GM21786 (cell line): ENCODE measurements around the gene LTB4R2.
A peak's percentile ranks its signal among the peaks of the same experiment; 100 is the strongest.

ENCODE experiments used
- ATAC-seq: cut with Tn5 transposase; IDR thresholded peaks from one replicate; pipeline ENCODE4 v1.9.1; 2021; ENCODE audit not compliant: unreplicated experiment

Gene LTB4R2, protein sequence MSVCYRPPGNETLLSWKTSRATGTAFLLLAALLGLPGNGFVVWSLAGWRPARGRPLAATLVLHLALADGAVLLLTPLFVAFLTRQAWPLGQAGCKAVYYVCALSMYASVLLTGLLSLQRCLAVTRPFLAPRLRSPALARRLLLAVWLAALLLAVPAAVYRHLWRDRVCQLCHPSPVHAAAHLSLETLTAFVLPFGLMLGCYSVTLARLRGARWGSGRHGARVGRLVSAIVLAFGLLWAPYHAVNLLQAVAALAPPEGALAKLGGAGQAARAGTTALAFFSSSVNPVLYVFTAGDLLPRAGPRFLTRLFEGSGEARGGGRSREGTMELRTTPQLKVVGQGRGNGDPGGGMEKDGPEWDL

DNA sequence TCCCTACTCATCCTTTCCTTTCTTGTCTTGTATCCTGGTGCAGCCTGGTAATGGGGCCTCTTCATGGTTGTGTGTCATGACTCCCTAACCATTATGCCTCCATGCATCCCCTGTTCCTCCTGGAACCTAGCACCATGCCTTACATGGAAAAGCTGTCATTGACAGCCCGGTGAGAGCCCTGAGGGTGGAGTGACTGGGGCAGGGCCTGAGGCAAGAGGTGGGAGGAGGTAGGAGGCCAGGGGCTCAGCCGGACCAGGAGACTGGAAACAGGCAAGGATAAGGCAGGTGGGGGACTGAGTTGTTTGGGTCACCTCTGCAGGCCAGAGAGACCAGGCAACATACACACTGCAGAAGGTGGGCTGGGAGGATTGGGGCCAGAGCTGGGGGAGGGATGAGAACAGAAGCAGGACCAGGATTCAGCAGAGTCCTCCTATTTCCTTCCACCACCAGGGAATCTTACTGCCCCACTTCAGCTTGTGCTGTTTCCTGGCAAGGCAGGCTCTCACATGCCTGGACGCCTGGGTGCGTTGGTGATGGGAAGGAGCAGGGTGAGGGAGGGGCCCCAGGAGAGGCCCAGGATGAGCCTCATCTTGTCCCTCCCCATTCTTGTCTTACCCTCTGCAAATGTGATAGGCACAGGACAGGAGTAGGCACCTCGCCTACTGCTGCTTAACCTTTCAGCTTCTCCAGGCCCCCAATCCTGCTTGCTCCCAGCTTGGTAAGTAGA lies at the start of gene LTB4R2:
LTB4R2 (plus strand) TSS at position 603 of the 727 bp plus-strand sequence. CDS start 525 bp downstream, outside the sequence.
- ATAC-seq: no peak

- ATAC-seq: no peak
Observed at GRCh38 chr14:24260780-24261157, 49.2 kb upstream of the LTB4R2 start.

DNA sequence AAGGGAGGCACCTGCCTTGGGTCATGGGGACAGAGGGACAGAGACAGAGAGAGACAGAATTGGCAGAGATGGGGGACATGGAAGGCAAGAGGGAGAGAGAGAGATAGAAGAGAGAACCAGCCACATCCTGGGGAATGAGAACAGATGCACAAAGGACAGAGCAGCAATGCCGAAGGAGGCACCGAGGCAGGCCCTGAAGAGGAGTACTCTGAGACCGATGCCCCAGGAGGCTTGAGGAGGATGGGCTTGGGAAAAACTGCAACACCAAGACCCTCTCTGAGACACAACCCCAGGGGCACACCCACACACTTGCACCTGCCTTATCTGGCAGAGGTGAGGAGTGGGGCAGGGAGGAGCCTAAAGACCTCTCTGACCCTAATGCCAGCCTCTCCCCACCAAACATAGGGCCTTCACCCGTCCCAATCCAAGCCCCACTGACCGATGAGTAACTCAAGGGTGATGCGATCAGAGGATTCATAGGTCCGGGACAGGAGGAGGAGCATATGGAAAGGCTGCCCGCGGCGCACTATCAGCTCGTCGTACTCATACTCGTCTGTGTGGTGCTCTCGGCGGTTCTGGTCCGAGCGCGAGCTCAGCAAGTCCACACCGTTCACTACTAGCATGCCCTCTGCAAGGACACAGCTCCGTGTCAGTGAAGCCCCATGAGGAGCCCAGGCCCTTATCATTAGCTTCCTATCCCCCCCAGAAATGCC lies 48.5 kb upstream of the LTB4R2 start:
- no peak for ATAC-seq

DNA sequence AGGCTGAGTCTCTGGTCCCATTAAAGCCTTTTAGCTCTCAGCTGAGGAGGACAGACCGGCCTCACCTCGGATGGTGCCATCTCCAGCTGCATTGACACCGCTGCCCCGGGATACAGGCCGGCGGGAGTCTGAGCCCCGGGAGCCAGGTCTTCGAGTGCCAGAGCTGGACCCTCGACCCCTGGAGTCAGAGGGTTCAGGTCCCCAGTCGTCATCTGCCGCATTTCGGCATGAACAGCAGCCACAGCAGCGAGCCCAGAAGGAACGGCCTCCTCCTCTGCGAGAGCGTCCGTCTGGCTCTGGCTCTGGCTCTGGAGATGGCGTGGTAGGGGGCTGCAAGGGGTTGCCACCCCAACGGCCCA lies 48.0 kb upstream of the LTB4R2 start:
- no peak for ATAC-seq

DNA sequence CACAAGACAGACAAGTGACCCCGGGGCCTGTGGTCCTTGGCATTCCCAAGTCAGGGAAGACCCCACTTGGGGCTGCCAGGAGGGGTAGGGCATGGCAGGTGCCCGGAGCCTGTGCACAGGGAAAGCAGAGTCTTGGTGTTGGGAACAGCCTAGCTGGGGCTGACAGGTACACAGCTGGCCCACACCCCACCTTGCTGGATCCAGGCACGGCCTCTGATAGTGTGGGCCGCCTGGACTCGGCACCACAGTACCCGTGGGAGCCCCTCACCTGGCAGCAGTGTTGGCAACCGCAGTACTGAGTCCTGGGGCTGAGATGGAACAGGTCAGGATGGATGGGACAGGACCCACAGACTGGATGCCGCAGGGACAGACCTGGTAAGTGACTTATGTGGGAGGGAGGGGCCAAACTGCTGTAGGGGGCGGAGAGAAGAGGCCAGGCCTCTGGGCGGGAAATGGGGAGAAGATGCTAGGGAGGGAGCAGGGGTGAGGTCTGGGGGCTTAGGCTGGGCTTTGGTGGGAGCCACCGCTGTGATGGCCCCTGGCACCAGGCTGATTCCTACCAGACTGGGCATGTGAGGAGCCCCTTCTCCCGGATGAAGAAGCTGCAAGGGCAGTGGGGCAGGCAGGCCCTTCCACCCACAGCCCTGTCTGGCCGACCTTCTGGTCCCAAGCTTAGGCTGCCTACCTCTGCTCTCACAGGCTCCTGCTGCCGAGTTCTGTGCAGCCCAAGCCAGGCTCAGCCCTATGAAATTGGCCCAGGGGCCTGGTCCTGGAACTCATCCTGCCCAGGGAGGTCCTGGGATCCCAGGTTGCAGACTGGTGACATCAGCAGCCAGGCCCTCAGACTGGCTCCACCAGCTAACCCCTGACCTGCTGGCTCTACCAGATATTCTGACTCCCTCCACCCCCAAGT lies 46.9 kb upstream of the LTB4R2 start, which contains the start of gene TGM1:
TGM1 (minus strand) TSS at position 357 of the 913 bp plus-strand sequence. CDS start 825 bp downstream, outside the sequence.
- no peak for ATAC-seq

GRCh38 chr14:24263848-24264247 lies 46.1 kb upstream of the LTB4R2 start:
- ATAC-seq: no peak

- no peak for ATAC-seq
Observed at GRCh38 chr14:24264298-24264697, 45.6 kb upstream of the LTB4R2 start.

DNA sequence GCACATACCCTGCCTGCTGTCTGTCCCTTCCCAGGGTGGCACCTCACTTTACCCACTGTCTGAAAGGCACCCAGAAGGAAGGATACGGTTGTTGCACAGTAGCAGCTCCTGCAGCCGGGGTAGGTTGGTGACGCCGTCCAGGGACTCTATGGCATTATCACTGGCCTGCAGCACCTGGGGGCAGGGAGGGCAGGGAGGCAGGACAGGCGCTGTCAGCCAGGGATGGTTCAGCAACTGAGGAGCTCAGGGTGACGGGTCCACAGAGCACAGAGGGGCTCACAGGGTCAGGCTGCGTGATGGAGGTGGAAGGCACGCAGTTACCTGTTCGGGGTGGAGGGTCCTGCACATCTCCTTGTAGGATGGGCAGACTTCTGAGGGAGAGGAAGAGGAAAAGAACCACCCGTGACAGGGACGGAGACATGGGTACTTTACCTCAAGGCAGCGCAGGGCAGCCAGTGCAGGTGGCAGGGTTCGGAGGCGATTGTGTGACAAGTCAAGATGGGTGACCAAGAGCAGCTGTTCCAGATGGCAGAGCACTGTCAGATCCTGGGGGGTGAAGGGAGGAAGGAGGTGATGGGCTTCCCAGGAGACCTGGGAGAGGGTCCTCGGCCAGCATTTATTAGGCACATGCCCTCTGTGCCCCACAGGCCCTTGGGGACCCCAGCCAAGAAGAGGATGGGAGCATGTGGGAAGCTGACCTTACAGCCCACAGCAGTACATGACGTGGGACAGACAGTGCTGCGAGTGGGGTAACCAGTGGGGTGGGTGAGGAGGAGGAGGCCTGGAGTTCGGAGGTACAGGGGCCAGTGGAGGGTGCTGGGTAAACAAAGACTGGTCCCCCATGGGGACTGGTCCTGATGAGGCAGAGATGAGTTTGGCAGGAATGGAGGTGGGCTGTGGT lies 43.3 kb upstream of the LTB4R2 start:
- no peak for ATAC-seq

- no peak for ATAC-seq
Observed at GRCh38 chr14:24267516-24267915, 42.4 kb upstream of the LTB4R2 start.

- no peak for ATAC-seq
Observed at GRCh38 chr14:24268225-24268624, 41.7 kb upstream of the LTB4R2 start.

GRCh38 chr14:24269368-24269767 lies 40.6 kb upstream of the LTB4R2 start:
- no peak for ATAC-seq

GRCh38 chr14:24269910-24270536 lies 39.9 kb upstream of the LTB4R2 start:
- ATAC-seq: no peak

- no peak for ATAC-seq
Observed at GRCh38 chr14:24270537-24271133, 39.3 kb upstream of the LTB4R2 start.

- ATAC-seq: peak; percentile 82
Observed at GRCh38 chr14:24271134-24271833, 38.7 kb upstream of the LTB4R2 start, which contains the start of gene RABGGTA. Gene RABGGTA (minus strand): TSS chr14:24271597. CDS start chr14:24271115, 482 bp downstream.

- no peak for ATAC-seq
Observed at GRCh38 chr14:24271834-24272263, 38.1 kb upstream of the LTB4R2 start.

DNA sequence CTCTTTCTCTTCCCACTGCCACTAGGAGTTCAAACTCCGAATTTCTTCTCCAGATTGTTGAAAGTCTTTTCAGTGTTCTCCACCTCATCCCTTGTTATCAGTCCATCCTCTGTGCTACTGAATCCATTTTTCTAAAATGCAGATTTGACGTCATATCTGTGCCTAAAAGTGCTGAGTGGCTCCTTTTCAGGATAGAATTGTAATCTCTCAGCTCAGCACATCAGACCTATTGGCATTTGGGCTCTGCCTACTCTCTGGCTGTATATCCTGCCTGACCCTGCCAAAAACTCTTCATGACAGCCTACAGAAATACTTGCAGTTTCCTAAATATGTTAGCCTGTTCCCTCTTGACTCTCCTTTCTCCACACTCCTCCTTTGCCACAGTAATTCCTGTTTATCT lies 37.5 kb upstream of the LTB4R2 start:
- no peak for ATAC-seq

GRCh38 chr14:24273422-24273998 lies 36.4 kb upstream of the LTB4R2 start:
- ATAC-seq: no peak

DNA sequence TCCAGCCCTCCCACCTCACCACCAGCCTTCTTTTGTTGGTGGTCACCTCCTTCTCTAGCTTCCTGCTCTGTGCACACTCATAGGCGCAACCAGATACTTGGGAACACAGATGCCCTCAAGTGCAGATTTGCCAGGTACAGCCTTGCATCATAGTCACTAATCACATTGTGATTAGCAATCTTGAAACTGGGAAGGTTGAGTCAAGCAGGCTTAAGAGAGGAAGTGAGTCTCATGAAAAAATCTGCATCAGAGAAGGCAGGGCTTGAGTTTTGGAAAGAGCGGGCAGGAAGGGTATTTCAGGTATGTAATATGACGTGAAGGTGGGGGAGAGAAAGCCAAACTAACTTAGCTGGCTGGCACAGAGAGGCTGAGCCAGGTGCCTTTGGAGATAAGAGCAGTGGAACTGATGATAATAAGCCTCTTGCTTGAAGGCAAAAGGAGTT lies 35.8 kb upstream of the LTB4R2 start:
- ATAC-seq: peak; percentile 51
